Mucosa of stomach (tissue), 1 donor: ENCODE measurements around the gene PLOD2.
"Not testable (repeated sequence)": the region's sequence is repeated elsewhere in the genome, so short reads cannot be mapped to it uniquely, and the experiment has no call there.

ENCODE experiments used
- H3K27me3 ChIP-seq: one replicate; pipeline ENCODE4 v1.7.0; 2013; ENCODE audit warnings: mild to moderate bottlenecking, low read length; ENCODE audit not compliant: control insufficient read depth, insufficient read depth
- H3K36me3 ChIP-seq: one replicate; pipeline ENCODE4 v1.7.0; 2013; ENCODE audit warnings: low read length; ENCODE audit not compliant: control insufficient read depth, insufficient read depth
- H3K4me1 ChIP-seq: one replicate; pipeline ENCODE4 v1.7.0; 2013; ENCODE audit warnings: mild to moderate bottlenecking, low read length; ENCODE audit not compliant: control insufficient read depth, insufficient read depth
- H3K4me3 ChIP-seq: one replicate; pipeline ENCODE4 v1.7.0; 2013; ENCODE audit warnings: low read length
- H3K9ac ChIP-seq: one replicate; pipeline ENCODE4 v1.7.0; 2013; ENCODE audit warnings: mild to moderate bottlenecking, low read length, moderate library complexity
- H3K9me3 ChIP-seq: one replicate; pipeline ENCODE4 v1.7.0; 2013; ENCODE audit warnings: mild to moderate bottlenecking, low read length, moderate library complexity; ENCODE audit not compliant: control insufficient read depth
- donor health status: Pancreatic carcinoma.

PLOD2 gene

GRCh38 chr3:146133441-146133840 lies 27.5 kb downstream of the PLOD2 start:
- H3K27me3 ChIP-seq = no peaks in the 10 kb centered on the region
- no peaks in the 10 kb centered on the region for H3K36me3 ChIP-seq
- H3K9me3 ChIP-seq = no peaks in the 10 kb centered on the region
- H3K4me3 ChIP-seq = no peak overlapping the region
- no peaks in the 10 kb centered on the region for H3K4me1 ChIP-seq
- no peak overlapping the region for H3K9ac ChIP-seq

GRCh38 chr3:146131616-146132410 lies 29.2 kb downstream of the PLOD2 start:
- Histone ChIP-seq H3K36me3 (no peaks in the 10 kb centered on the region), H3K4me1 (no peaks in the 10 kb centered on the region)

GRCh38 chr3:146130881-146131371 lies 30.1 kb downstream of the PLOD2 start:
- Histone ChIP-seq H3K4me1 (no peaks in the 10 kb centered on the region), H3K4me3 (no peak overlapping the region), H3K27me3 (no peaks in the 10 kb centered on the region), H3K9ac (no peak overlapping the region), H3K36me3 (no peaks in the 10 kb centered on the region), H3K9me3 (no peaks in the 10 kb centered on the region)

More at GRCh38 chr3:146131616-146132410, 29.2 kb downstream of the PLOD2 start:
- H3K27me3 ChIP-seq = no peaks in the 10 kb centered on the region
- H3K9me3 ChIP-seq = no peaks in the 10 kb centered on the region
- no peak overlapping the region for H3K4me3 ChIP-seq
- no peak overlapping the region for H3K9ac ChIP-seq

- no peaks in the 10 kb centered on the region for H3K36me3 ChIP-seq
- H3K9ac ChIP-seq = no peak overlapping the region
- no peaks in the 10 kb centered on the region for H3K27me3 ChIP-seq
- no peaks in the 10 kb centered on the region for H3K9me3 ChIP-seq
- no peaks in the 10 kb centered on the region for H3K4me1 ChIP-seq
- no peak overlapping the region for H3K4me3 ChIP-seq
Observed at GRCh38 chr3:146129750-146130149, 31.2 kb downstream of the PLOD2 start.

GRCh38 chr3:146128939-146129338 lies 32.0 kb downstream of the PLOD2 start:
- Histone ChIP-seq H3K27me3 (no peaks in the 10 kb centered on the region), H3K36me3 (no peaks in the 10 kb centered on the region), H3K9me3 (no peaks in the 10 kb centered on the region), H3K9ac (no peak overlapping the region), H3K4me1 (no peaks in the 10 kb centered on the region), H3K4me3 (no peak overlapping the region)

- Histone ChIP-seq H3K36me3 (no peaks in the 10 kb centered on the region), H3K9ac (no peak overlapping the region), H3K9me3 (no peaks in the 10 kb centered on the region), H3K4me3 (no peak overlapping the region), H3K27me3 (no peaks in the 10 kb centered on the region), H3K4me1 (no peaks in the 10 kb centered on the region)
Observed at GRCh38 chr3:146128179-146128578, 32.8 kb downstream of the PLOD2 start.

- no peaks in the 10 kb centered on the region for H3K9me3 ChIP-seq
- H3K4me3 ChIP-seq = no peak overlapping the region
- no peak overlapping the region for H3K9ac ChIP-seq
- H3K27me3 ChIP-seq = no peaks in the 10 kb centered on the region
- H3K36me3 ChIP-seq = no peaks in the 10 kb centered on the region
- H3K4me1 ChIP-seq = no peaks in the 10 kb centered on the region
Observed at GRCh38 chr3:146125951-146126350, 35.0 kb downstream of the PLOD2 start.

- no peak overlapping the region for H3K4me3 ChIP-seq
- H3K9ac ChIP-seq = no peak overlapping the region
- no peaks in the 10 kb centered on the region for H3K36me3 ChIP-seq
- H3K4me1 ChIP-seq = no peaks in the 10 kb centered on the region
- no peaks in the 10 kb centered on the region for H3K9me3 ChIP-seq
- no peaks in the 10 kb centered on the region for H3K27me3 ChIP-seq
Observed at GRCh38 chr3:146124126-146124801, 36.7 kb downstream of the PLOD2 start.

GRCh38 chr3:146117406-146118285 lies 43.3 kb downstream of the PLOD2 start:
- Histone ChIP-seq H3K4me1 (no peaks in the 10 kb centered on the region), H3K27me3 (no peaks in the 10 kb centered on the region), H3K4me3 (no peak overlapping the region), H3K9ac (no peak overlapping the region), H3K36me3 (no peaks in the 10 kb centered on the region), H3K9me3 (no peaks in the 10 kb centered on the region)

GRCh38 chr3:146115619-146116018 lies 45.4 kb downstream of the PLOD2 start:
- Histone ChIP-seq H3K9me3 (no peaks in the 10 kb centered on the region), H3K27me3 (no peaks in the 10 kb centered on the region), H3K36me3 (no peaks in the 10 kb centered on the region), H3K9ac (no peak overlapping the region), H3K4me1 (no peaks in the 10 kb centered on the region), H3K4me3 (no peak overlapping the region)

GRCh38 chr3:146113804-146114203 lies 47.2 kb downstream of the PLOD2 start:
- not testable (repeated sequence) for H3K27me3 ChIP-seq, H3K4me1 ChIP-seq, H3K36me3 ChIP-seq, H3K4me3 ChIP-seq, H3K9ac ChIP-seq, H3K9me3 ChIP-seq

GRCh38 chr3:146111337-146111736 lies 49.6 kb downstream of the PLOD2 start:
- Histone ChIP-seq H3K4me1 (no peaks in the 10 kb centered on the region), H3K27me3 (no peaks in the 10 kb centered on the region), H3K4me3 (no peak overlapping the region), H3K36me3 (no peaks in the 10 kb centered on the region), H3K9ac (no peak overlapping the region), H3K9me3 (no peaks in the 10 kb centered on the region)
